Germinal center (tissue), 1 donor: ENCODE data around the gene OCEL1.

Source experiments
- DNase-seq: peaks from one replicate; pipeline ENCODE4 v3.0.0; 2012; ENCODE audit warnings: mixed read lengths, low spot score

OCEL1 gene

GRCh38 chr19:17240062-17240752 lies 14.2 kb downstream of the OCEL1 start:
- DNase-seq: no peak

- DNase-seq: no peak
Measured at GRCh38 chr19:17240826-17241399, 14.9 kb downstream of the OCEL1 start.

GRCh38 chr19:17242431-17243208 lies 16.6 kb downstream of the OCEL1 start:
- DNase-seq: no peak

GRCh38 chr19:17243211-17243829 lies 17.3 kb downstream of the OCEL1 start:
- no peak for DNase-seq

GRCh38 chr19:17243830-17244617 lies 18.0 kb downstream of the OCEL1 start:
- DNase-seq: no peak

GRCh38 chr19:17244618-17245534 lies 18.9 kb downstream of the OCEL1 start:
- peak; percentile 36 for DNase-seq

GRCh38 chr19:17245535-17245984 lies 19.5 kb downstream of the OCEL1 start, which contains the start of gene NR2F6:
Gene NR2F6, minus strand, starts transcription at chr19:17245919. Its CDS starts 699 bp downstream, at chr19:17245220.
- peak; percentile 65 for DNase-seq

- no peak for DNase-seq
Measured at GRCh38 chr19:17246681-17247425, 20.8 kb downstream of the OCEL1 start.

GRCh38 chr19:17248011-17248776 lies 22.2 kb downstream of the OCEL1 start:
- DNase-seq: no peak

GRCh38 chr19:17249887-17250548 lies 24.0 kb downstream of the OCEL1 start:
- no peak for DNase-seq

GRCh38 chr19:17254636-17255035 lies 28.6 kb downstream of the OCEL1 start:
- DNase-seq: no peak

- DNase-seq: no peak
Measured at GRCh38 chr19:17255150-17255621, 29.2 kb downstream of the OCEL1 start.

- DNase-seq: no peak
Measured at GRCh38 chr19:17256130-17256529, 30.1 kb downstream of the OCEL1 start.

- DNase-seq: no peak
Measured at GRCh38 chr19:17259118-17259780, 33.2 kb downstream of the OCEL1 start.

GRCh38 chr19:17259934-17260333 lies 33.9 kb downstream of the OCEL1 start:
- DNase-seq: no peak

- DNase-seq: peak; percentile 92
Measured at GRCh38 chr19:17260842-17261325, 34.9 kb downstream of the OCEL1 start.

GRCh38 chr19:17262557-17262956 lies 36.5 kb downstream of the OCEL1 start:
- DNase-seq: no peak
